Kidney epithelial cell (primary cell): ENCODE results near the gene CNTF. TPM values are rescaled to one million over a fixed set of nuclear protein-coding genes. Genes with fewer than 3 reads are reported as not detected.

Source experiments
- DNase-seq: peaks from one replicate; pipeline ENCODE4 v3.0.0-alpha.2; 2010; ENCODE audit warnings: low read depth
- H3K27me3 ChIP-seq: 2 replicates; pipeline ENCODE4 v1.6.0; 2011; ENCODE audit warnings: low read length; ENCODE audit not compliant: control insufficient read depth, insufficient read depth
- H3K36me3 ChIP-seq: 2 replicates; pipeline ENCODE4 v1.5.1; 2011; ENCODE audit warnings: low read length; ENCODE audit not compliant: control insufficient read depth, insufficient read depth
- H3K4me3 ChIP-seq: 2 replicates; pipeline ENCODE4 v1.5.1; 2011; ENCODE audit warnings: low read depth, mild to moderate bottlenecking, control low read depth, low read length
- CTCF ChIP-seq: IDR thresholded peaks from 2 replicates; pipeline ENCODE4 v1.5.1; 2011; ENCODE audit warnings: mild to moderate bottlenecking, moderate library complexity, low read length, control low read depth, inconsistent platforms; ENCODE audit not compliant: insufficient read depth, poor library complexity, severe bottlenecking
- total RNA-seq: library from RNA; depleted of rRNA; stranded (reverse); fragments of >200 nt; gene quantifications from 2 replicates; pipeline ENCODE4 v1.2.3, GENCODE V29; 2015

Gene CNTF
- total RNA-seq, 1 donor from 2014 or later = 1.1 TPM

- no peaks in the 10 kb centered on the region for H3K27me3 ChIP-seq
- no peaks in the 10 kb centered on the region for H3K36me3 ChIP-seq
- no peak for TF ChIP-seq CTCF
- H3K4me3 ChIP-seq = no peak overlapping the region
- DNase-seq = no peak
Observed at GRCh38 chr11:58582437-58582836, 40.0 kb upstream of the CNTF start.

GRCh38 chr11:58586998-58587397 is 35.5 kb upstream of the CNTF start:
- Histone ChIP-seq H3K36me3 (no peaks in the 10 kb centered on the region), H3K27me3 (no peaks in the 10 kb centered on the region), H3K4me3 (no peak overlapping the region)
- no peak for DNase-seq
- no peak for TF ChIP-seq CTCF

- H3K27me3 ChIP-seq = no peaks in the 10 kb centered on the region
- no peaks in the 10 kb centered on the region for H3K36me3 ChIP-seq
- no peak for DNase-seq
- no peak for TF ChIP-seq CTCF
- H3K4me3 ChIP-seq = no peak overlapping the region
Observed at GRCh38 chr11:58591659-58592058, 30.8 kb upstream of the CNTF start.

- Histone ChIP-seq H3K36me3 (no peaks in the 10 kb centered on the region), H3K4me3 (no peak overlapping the region), H3K27me3 (no peaks in the 10 kb centered on the region)
- no peak for DNase-seq
- no peak for TF ChIP-seq CTCF
Observed at GRCh38 chr11:58592760-58593472, 29.5 kb upstream of the CNTF start.

- H3K36me3 ChIP-seq = no peaks in the 10 kb centered on the region
Observed at GRCh38 chr11:58594826-58595225, 27.6 kb upstream of the CNTF start.

More at GRCh38 chr11:58594826-58595225, 27.6 kb upstream of the CNTF start:
- TF ChIP-seq CTCF = no peak
- Histone ChIP-seq H3K27me3 (no peaks in the 10 kb centered on the region), H3K4me3 (no peak overlapping the region)
- no peak for DNase-seq
